HCT116 (cell line): ENCODE measurements around the gene TPI1. TPM values are rescaled to one million over a fixed set of nuclear protein-coding genes. Genes with fewer than 3 reads are reported as not detected.

ENCODE experiments used
- ATAC-seq: fragments of 200-7000 bp; cut with Tn5 transposase; 2 replicates; pipeline ENCODE4 v1.9.1; 2020; ENCODE audit warnings: mild to moderate bottlenecking, moderate library complexity
- BruUV-seq: library from RNA; stranded (reverse); fragments of 400-500 nt; replicated peaks from 2 replicates; lab custom pipeline; 2021; lab: Mats Ljungman, UMichigan
- CTCF ChIA-PET: fragments of 300-600 bp; sonication (Branson Sonifier 250); formaldehyde crosslinking; loops from one replicate; lab custom pipeline; 2021; ENCODE audit warnings: antibody characterized with exemption; lab: Charles Lee
- POLR2A ChIA-PET: fragments of 300-600, 350-600 bp; sonication (Branson Sonifier 250); formaldehyde crosslinking; loops from one replicate; lab custom pipeline; 2021; ENCODE audit warnings: antibody characterized with exemption; lab: Charles Lee
- RAD21 ChIA-PET, 2 experiments: fragments of 300-600 bp; sonication (Branson Sonifier 250); formaldehyde crosslinking; loops; one replicate each; lab custom pipeline; 2023; ENCODE audit warnings: low total read pairs in 2 of 2; ENCODE audit not compliant: uncharacterized antibody in 2 of 2, unreplicated experiment in 2 of 2, low non-redundant PET in 1 of 2; lab: Charles Lee
- DNase-seq: peaks from one replicate; pipeline ENCODE4 v3.0.0-alpha.2; 2010; ENCODE audit warnings: low read depth, low spot score
- H2AFZ ChIP-seq: fragments of 200-600 bp; shearing (Covaris generic), sonication (generic); 2 replicates; pipeline ENCODE4 v1.6.1; 2017; ENCODE audit warnings: low read depth, mixed run types, mixed read lengths, antibody characterized with exemption, low read length; ENCODE audit not compliant: poor library complexity, severe bottlenecking
- H3K27ac ChIP-seq: 2 replicates; pipeline ENCODE4 v1.5.1; 2012; ENCODE audit warnings: low read depth, low read length
- H3K27me3 ChIP-seq: fragments of 200-600 bp; sonication (generic); 2 replicates; pipeline ENCODE4 v1.6.1; 2016; ENCODE audit warnings: mixed run types, low read length, mixed read lengths; ENCODE audit not compliant: insufficient read depth
- H3K36me3 ChIP-seq, 2 experiments: fragments of 200-500 bp in 1 of 2; fragments of 200-600 bp in 1 of 2; sonication (Bioruptor generic) in 1 of 2; sonication (generic) in 1 of 2; 2 replicates each; pipeline versions ENCODE4 v1.5.1 to v1.6.1; 2014 to 2016; ENCODE audit warnings: low read length in 2 of 2, inconsistent platforms in 1 of 2, mixed read lengths in 1 of 2, mixed run types in 1 of 2; ENCODE audit not compliant: insufficient read depth in 2 of 2, control insufficient read depth in 1 of 2
- H3K4me1 ChIP-seq, 2 experiments: fragments of 200-600 bp in 1 of 2; sonication (generic) in 1 of 2; 2 replicates each; pipeline versions ENCODE4 v1.5.1 to v1.6.1; 2012 to 2017; ENCODE audit warnings: low read length in 2 of 2, inconsistent platforms in 1 of 2, mild to moderate bottlenecking in 1 of 2, mixed read lengths in 1 of 2, mixed run types in 1 of 2, moderate library complexity in 1 of 2; ENCODE audit not compliant: insufficient read depth in 2 of 2, control insufficient read depth in 1 of 2
- H3K4me2 ChIP-seq: fragments of 200-600 bp; sonication (generic); 2 replicates; pipeline ENCODE4 v1.6.1; 2017; ENCODE audit warnings: mixed run types, low read length, mixed read lengths
- H3K4me3 ChIP-seq, 2 experiments: fragments of 200-600 bp in 1 of 2; sonication (generic) in 1 of 2; replicated peaks in 1 of 2; 2 replicates each; pipeline ENCODE4 v1.5.1; 2011 to 2016; ENCODE audit warnings: low read length in 2 of 2, control low read depth in 1 of 2, low read depth in 1 of 2, mild to moderate bottlenecking in 1 of 2, mixed read lengths in 1 of 2, mixed run types in 1 of 2
- H3K79me2 ChIP-seq: fragments of 200-600 bp; sonication (generic); 2 replicates; pipeline ENCODE4 v1.6.1; 2017; ENCODE audit warnings: mild to moderate bottlenecking, mixed run types, low read length, moderate library complexity, mixed read lengths; ENCODE audit not compliant: insufficient read depth
- H3K9ac ChIP-seq: fragments of 200-600 bp; sonication (generic); 2 replicates; pipeline ENCODE4 v1.6.1; 2016; ENCODE audit warnings: low read length, mixed read lengths
- H3K9me2 ChIP-seq: fragments of 200-600 bp; sonication (generic), shearing (Covaris generic); 2 replicates; pipeline ENCODE4 v1.6.1; 2017; ENCODE audit warnings: mixed run types, mild to moderate bottlenecking, moderate library complexity; ENCODE audit not compliant: insufficient read depth
- H3K9me3 ChIP-seq, 2 experiments: fragments of 200-500 bp in 1 of 2; fragments of 200-600 bp in 1 of 2; sonication (Bioruptor generic) in 1 of 2; sonication (generic) in 1 of 2; 2 replicates each; pipeline ENCODE4 v1.6.1; 2014 to 2017; ENCODE audit warnings: low read length in 2 of 2, mixed read lengths in 2 of 2, inconsistent platforms in 1 of 2, low read depth in 1 of 2, mild to moderate bottlenecking in 1 of 2, mixed run types in 1 of 2, moderate library complexity in 1 of 2; ENCODE audit not compliant: control insufficient read depth in 1 of 2, insufficient read depth in 1 of 2
- H4K20me1 ChIP-seq: fragments of 200-600 bp; sonication (generic), shearing (Covaris generic); 2 replicates; pipeline ENCODE4 v1.6.1; 2017; ENCODE audit warnings: mixed run types, mild to moderate bottlenecking, moderate library complexity; ENCODE audit not compliant: insufficient read depth
- EGR1 ChIP-seq: IDR thresholded peaks from 2 replicates; pipeline ENCODE4 v1.6.1; 2012; ENCODE audit warnings: low read depth
- ELF1 ChIP-seq: IDR thresholded peaks from 2 replicates; pipeline ENCODE4 v1.6.1; 2012; ENCODE audit warnings: low read depth, borderline replicate concordance
- EZH2 ChIP-seq: fragments of 200-600 bp; sonication (generic); IDR thresholded peaks from 2 replicates; pipeline ENCODE4 v1.6.1; 2017; ENCODE audit warnings: antibody characterized with exemption, mixed run types
- EZH2phosphoT487 ChIP-seq: fragments of 200-600 bp; IDR thresholded peaks from 2 replicates; pipeline ENCODE4 v1.6.1; 2018; ENCODE audit warnings: antibody characterized with exemption, borderline replicate concordance
- RAD21 ChIP-seq: IDR thresholded peaks from 2 replicates; pipeline ENCODE4 v1.6.1; 2012; ENCODE audit warnings: low read depth, mild to moderate bottlenecking
- SIN3A ChIP-seq: IDR thresholded peaks from 2 replicates; pipeline ENCODE4 v1.6.1; 2012; ENCODE audit warnings: low read depth
- TCF7L2 ChIP-seq: IDR thresholded peaks from 2 replicates; pipeline ENCODE4 v1.7.0; 2011; ENCODE audit warnings: borderline replicate concordance, inconsistent platforms; ENCODE audit not compliant: insufficient read depth, insufficient read length; ENCODE audit errors: extremely low read depth
- YY1 ChIP-seq: IDR thresholded peaks from 2 replicates; pipeline ENCODE4 v1.6.1; 2011; ENCODE audit warnings: low read length, low read depth, moderate library complexity, mild to moderate bottlenecking; ENCODE audit not compliant: insufficient replicate concordance; ENCODE audit errors: extremely low read depth
- ZFX ChIP-seq: fragments of 450-650 bp; IDR thresholded peaks from 2 replicates; pipeline ENCODE4 v1.6.1; 2017
- intact Hi-C: fragments of 100-400 bp; cut with micrococcal nuclease; formaldehyde crosslinking; loops from 2 replicates; pipeline ENCODE4 v1.10.0; 2022
- total RNA-seq: library from RNA; stranded (reverse); gene quantifications from one replicate; pipeline ENCODE4 v1.2.1, GENCODE V29; 2021; ENCODE audit not compliant: unreplicated experiment
- TF ChIP-seq, protein P1 (sequence below): IDR thresholded peaks from 2 replicates; pipeline ENCODE4 v1.6.1; 2012
- TF ChIP-seq, protein P2 (sequence below): IDR thresholded peaks from 2 replicates; pipeline ENCODE4 v1.6.1; 2011; ENCODE audit warnings: mild to moderate bottlenecking, low read length, moderate library complexity; ENCODE audit not compliant: insufficient replicate concordance; ENCODE audit errors: extremely low read depth
- TF ChIP-seq, protein P3 (sequence below): IDR thresholded peaks from 2 replicates; pipeline ENCODE4 v1.6.1; 2012; ENCODE audit warnings: low read depth
- TF ChIP-seq, protein P4 (sequence below): IDR thresholded peaks from 2 replicates; pipeline ENCODE4 v1.6.1; 2012

TPI1 gene
- total RNA-seq, 1 experiment from 2014 or later: 1,068 TPM

DNA sequence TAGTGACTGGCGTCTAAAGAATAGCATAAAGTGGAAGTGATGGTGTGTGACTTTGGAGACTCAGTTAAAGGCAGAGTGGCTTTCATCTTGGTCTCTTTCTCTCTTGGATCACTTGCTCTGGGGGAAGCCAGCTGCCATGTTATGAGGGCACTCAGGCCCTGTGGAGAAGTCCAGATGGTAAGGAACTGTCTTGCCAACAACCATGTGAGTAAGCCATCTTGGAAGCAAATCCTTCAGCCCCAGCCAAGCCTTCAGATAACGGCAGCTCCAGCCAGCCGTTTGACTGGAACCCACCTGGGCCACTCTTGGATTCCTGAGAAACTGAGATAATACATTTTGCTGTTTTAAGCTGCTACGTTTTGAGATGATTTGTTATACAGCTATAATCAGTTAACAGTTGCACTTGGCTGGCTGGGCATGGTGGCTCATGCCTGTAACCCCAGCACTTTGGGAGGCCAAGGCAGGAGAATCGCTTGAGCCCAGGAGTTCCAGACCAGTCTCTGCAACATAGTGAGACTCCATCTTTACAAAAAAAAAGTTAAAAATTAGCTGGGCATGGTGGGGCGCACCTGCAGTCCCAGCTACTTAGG lies 29.6 kb downstream of the TPI1 start:
- POLR2A ChIA-PET: interaction anchor here (1.1 kb wide), 1 partner anchor 47 kb away, joined by 3 read pairs; the partner anchor contains the start of genes C12orf57 and RNU7-1
- no peaks in the 10 kb centered on the region for H3K9me3 ChIP-seq
- H3K4me2 ChIP-seq: no peak overlapping the region
- BruUV-seq: no TSS peak
- H3K9ac ChIP-seq: no peak overlapping the region
- H3K36me3 ChIP-seq: no peaks in the 10 kb centered on the region
- no peaks in the 10 kb centered on the region for H4K20me1 ChIP-seq
- RAD21 ChIA-PET: no interaction called here
- DNase-seq: no peak
- CTCF ChIA-PET: no interaction called here
- no peaks in the 10 kb centered on the region for H3K9me2 ChIP-seq
- ATAC-seq: no peak
- peaks cover 0 to 13% of the 10 kb centered on the region in 2 experiments; a peak in 3 of 4 replicates for H3K4me1 ChIP-seq
- no peak overlapping the region for H2AFZ ChIP-seq
- H3K27ac ChIP-seq: no peak overlapping the region
- TF ChIP-seq ZFX: no peak
- TF ChIP-seq ELF1: no peak
- TF ChIP-seq, protein P1, sequence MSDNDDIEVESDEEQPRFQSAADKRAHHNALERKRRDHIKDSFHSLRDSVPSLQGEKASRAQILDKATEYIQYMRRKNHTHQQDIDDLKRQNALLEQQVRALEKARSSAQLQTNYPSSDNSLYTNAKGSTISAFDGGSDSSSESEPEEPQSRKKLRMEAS: no peak
- no peak for TF ChIP-seq RAD21
- TF ChIP-seq SIN3A: no peak
- TF ChIP-seq EZH2phosphoT487: no peak
- no peak for TF ChIP-seq YY1
- H3K79me2 ChIP-seq: no peaks in the 10 kb centered on the region
- no peak overlapping the region for H3K4me3 ChIP-seq
- intact Hi-C loops: no loop called here
- H3K27me3 ChIP-seq: no peaks in the 10 kb centered on the region

DNA sequence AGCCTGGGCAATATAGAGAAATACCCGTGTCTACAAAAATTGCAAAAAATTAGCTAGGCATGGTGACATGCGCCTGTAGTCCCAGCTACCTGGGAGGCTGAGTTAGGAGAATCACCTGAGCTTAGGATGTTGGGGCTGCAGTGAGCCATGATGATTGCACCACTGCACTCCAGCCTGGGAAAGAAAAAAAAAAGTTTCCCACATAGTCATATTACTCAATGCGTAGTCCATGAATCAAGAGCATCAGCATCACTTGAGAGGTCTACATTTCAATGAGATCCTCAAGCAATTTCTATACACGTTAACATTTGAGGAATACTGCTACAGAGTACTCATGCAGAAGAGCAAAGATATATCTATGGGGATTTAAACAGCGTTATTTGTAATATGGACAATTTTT lies 32.1 kb downstream of the TPI1 start:
- Histone ChIP-seq H2AFZ (no peak overlapping the region), H3K79me2 (no peaks in the 10 kb centered on the region), H3K9ac (no peak overlapping the region), H3K4me3 (no peak overlapping the region), H3K36me3 (no peaks in the 10 kb centered on the region), H3K27me3 (no peaks in the 10 kb centered on the region), H3K4me1 (peaks cover 8 to 22% of the 10 kb centered on the region in 2 experiments), H3K9me3 (no peaks in the 10 kb centered on the region), H4K20me1 (no peaks in the 10 kb centered on the region), H3K4me2 (0 out of 2 replicates have a peak overlapping the region, but pooled peaks have one; percentile 8), H3K27ac (no peak overlapping the region), H3K9me2 (no peaks in the 10 kb centered on the region)
- intact Hi-C loops: no loop called here
- ChIA-PET POLR2A (interaction anchor here (0.6 kb wide), 1 partner anchor 21 kb away, joined by 5 read pairs; no protein-coding TSS in a partner anchor), RAD21 (no interaction called here), CTCF (no interaction called here)
- no peak for ATAC-seq
- no peak for DNase-seq
- BruUV-seq: no TSS peak
- TF ChIP-seq, protein P1: no peak
- TF ChIP-seq EGR1: no peak
- TF ChIP-seq, protein P2, sequence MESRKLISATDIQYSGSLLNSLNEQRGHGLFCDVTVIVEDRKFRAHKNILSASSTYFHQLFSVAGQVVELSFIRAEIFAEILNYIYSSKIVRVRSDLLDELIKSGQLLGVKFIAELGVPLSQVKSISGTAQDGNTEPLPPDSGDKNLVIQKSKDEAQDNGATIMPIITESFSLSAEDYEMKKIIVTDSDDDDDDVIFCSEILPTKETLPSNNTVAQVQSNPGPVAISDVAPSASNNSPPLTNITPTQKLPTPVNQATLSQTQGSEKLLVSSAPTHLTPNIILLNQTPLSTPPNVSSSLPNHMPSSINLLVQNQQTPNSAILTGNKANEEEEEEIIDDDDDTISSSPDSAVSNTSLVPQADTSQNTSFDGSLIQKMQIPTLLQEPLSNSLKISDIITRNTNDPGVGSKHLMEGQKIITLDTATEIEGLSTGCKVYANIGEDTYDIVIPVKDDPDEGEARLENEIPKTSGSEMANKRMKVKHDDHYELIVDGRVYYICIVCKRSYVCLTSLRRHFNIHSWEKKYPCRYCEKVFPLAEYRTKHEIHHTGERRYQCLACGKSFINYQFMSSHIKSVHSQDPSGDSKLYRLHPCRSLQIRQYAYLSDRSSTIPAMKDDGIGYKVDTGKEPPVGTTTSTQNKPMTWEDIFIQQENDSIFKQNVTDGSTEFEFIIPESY: no peak
- no peak for TF ChIP-seq TCF7L2
- no peak for TF ChIP-seq EZH2
- TF ChIP-seq, protein P3, sequence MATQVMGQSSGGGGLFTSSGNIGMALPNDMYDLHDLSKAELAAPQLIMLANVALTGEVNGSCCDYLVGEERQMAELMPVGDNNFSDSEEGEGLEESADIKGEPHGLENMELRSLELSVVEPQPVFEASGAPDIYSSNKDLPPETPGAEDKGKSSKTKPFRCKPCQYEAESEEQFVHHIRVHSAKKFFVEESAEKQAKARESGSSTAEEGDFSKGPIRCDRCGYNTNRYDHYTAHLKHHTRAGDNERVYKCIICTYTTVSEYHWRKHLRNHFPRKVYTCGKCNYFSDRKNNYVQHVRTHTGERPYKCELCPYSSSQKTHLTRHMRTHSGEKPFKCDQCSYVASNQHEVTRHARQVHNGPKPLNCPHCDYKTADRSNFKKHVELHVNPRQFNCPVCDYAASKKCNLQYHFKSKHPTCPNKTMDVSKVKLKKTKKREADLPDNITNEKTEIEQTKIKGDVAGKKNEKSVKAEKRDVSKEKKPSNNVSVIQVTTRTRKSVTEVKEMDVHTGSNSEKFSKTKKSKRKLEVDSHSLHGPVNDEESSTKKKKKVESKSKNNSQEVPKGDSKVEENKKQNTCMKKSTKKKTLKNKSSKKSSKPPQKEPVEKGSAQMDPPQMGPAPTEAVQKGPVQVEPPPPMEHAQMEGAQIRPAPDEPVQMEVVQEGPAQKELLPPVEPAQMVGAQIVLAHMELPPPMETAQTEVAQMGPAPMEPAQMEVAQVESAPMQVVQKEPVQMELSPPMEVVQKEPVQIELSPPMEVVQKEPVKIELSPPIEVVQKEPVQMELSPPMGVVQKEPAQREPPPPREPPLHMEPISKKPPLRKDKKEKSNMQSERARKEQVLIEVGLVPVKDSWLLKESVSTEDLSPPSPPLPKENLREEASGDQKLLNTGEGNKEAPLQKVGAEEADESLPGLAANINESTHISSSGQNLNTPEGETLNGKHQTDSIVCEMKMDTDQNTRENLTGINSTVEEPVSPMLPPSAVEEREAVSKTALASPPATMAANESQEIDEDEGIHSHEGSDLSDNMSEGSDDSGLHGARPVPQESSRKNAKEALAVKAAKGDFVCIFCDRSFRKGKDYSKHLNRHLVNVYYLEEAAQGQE: no peak
- no peak for TF ChIP-seq YY1
- TF ChIP-seq, protein P4, sequence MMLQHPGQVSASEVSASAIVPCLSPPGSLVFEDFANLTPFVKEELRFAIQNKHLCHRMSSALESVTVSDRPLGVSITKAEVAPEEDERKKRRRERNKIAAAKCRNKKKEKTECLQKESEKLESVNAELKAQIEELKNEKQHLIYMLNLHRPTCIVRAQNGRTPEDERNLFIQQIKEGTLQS: no peak
